Measurements from ENCODE around the gene RNF187. TPM values are rescaled to one million over a fixed set of nuclear protein-coding genes. Genes with fewer than 3 reads are reported as not detected.

Gene RNF187
- total RNA-seq, 1 experiment from 2014 or later, result 137 TPM

GRCh38 chr1:228452194-228453021 is 34.8 kb upstream of the RNF187 start:
- ATAC-seq, result no peak
- H3K27ac ChIP-seq (ENCODE audit: low read depth, low read length), result no peak overlapping the region

More at GRCh38 chr1:228452194-228453021, 34.8 kb upstream of the RNF187 start:
- no peak overlapping the region for H2AFZ ChIP-seq (ENCODE audit: low read depth, low read length, poor library complexity, severe bottlenecking)
- H3K4me1 ChIP-seq (ENCODE audit: control insufficient read depth in 1 of 2, insufficient read depth in 2 of 2, low read length in 2 of 2), result peaks cover 5 to 25% of the 10 kb centered on the region in 2 experiments; a peak in 3 of 4 replicates
- CTCF ChIA-PET, result no interaction called here
- peak overlapping the region; percentile 23 for H3K4me2 ChIP-seq (ENCODE audit: low read length)
- no peak for TF ChIP-seq CEBPB (IDR thresholded peaks at IDR 0.05; ENCODE audit: low read depth)
- no peak for TF ChIP-seq POLR2AphosphoS5 (IDR thresholded peaks at IDR 0.05; ENCODE audit: low read depth, low read length)
- no peak for TF ChIP-seq EZH2phosphoT487 (IDR thresholded peaks at IDR 0.05; ENCODE audit: borderline replicate concordance)
- no peak for TF ChIP-seq ZBTB33 (IDR thresholded peaks at IDR 0.05; ENCODE audit: extremely low read depth, insufficient replicate concordance, low read length)
- TF ChIP-seq MAX (IDR thresholded peaks at IDR 0.05), result no peak
- TF ChIP-seq SP1 (IDR thresholded peaks at IDR 0.05; ENCODE audit: low read depth), result peak; percentile 24; the same call in 1 of the 2 replicates
- TF ChIP-seq ELF1 (IDR thresholded peaks at IDR 0.05; ENCODE audit: borderline replicate concordance, low read depth), result no peak
- TF ChIP-seq ZFX (IDR thresholded peaks at IDR 0.05), result no peak
- intact Hi-C loops (cut with micrococcal nuclease), result loop anchor here (10.0 kb wide), 1 partner anchor 458 kb away; no protein-coding TSS in a partner anchor
- POLR2A ChIA-PET, result no interaction called here
- H3K4me3 ChIP-seq (replicated peaks in 1 of 2; ENCODE audit: low read depth in 1 of 2, low read length in 2 of 2), result no peak overlapping the region
- no peaks in the 10 kb centered on the region for H3K9me2 ChIP-seq (ENCODE audit: insufficient read depth)
- H3K79me2 ChIP-seq (ENCODE audit: insufficient read depth, low read length), result peaks cover 23% of the 10 kb centered on the region
- no peaks in the 10 kb centered on the region for H3K36me3 ChIP-seq (ENCODE audit: control insufficient read depth in 1 of 2, insufficient read depth in 2 of 2, low read length in 2 of 2)
- no peaks in the 10 kb centered on the region for H4K20me1 ChIP-seq (ENCODE audit: insufficient read depth)
- no peaks in the 10 kb centered on the region for H3K9me3 ChIP-seq (ENCODE audit: control insufficient read depth in 1 of 2, insufficient read depth in 1 of 2, low read depth in 1 of 2, low read length in 2 of 2)
- no peak for DNase-seq (ENCODE audit: low read depth, low spot score)
- RAD21 ChIA-PET (ENCODE audit: low non-redundant PET in 1 of 2, low total read pairs in 2 of 2, uncharacterized antibody in 2 of 2, unreplicated experiment in 2 of 2), result no interaction called here
- no peak overlapping the region; the same call in 1 of the 2 replicates for H3K9ac ChIP-seq (ENCODE audit: low read length)
- no TSS peak for BruUV-seq (replicated peaks)
- H3K27me3 ChIP-seq (ENCODE audit: insufficient read depth, low read length), result no peaks in the 10 kb centered on the region

All from HCT116 (cell line).